Endothelial cell of umbilical vein (primary cell): ENCODE data around the gene KIAA1671. TPM values are rescaled to one million over a fixed set of nuclear protein-coding genes. Genes with fewer than 3 reads are reported as not detected.

Experiments used
- BruUV-seq: library from RNA; stranded (reverse); fragments of 400-500 nt; replicated peaks from 2 replicates; lab custom pipeline; 2021; lab: Mats Ljungman, UMichigan
- CTCF ChIA-PET: fragments of 300-600, 350-600 bp; sonication (Branson Sonifier 250); formaldehyde crosslinking; loops from one replicate; lab custom pipeline; 2021; ENCODE audit warnings: antibody characterized with exemption, inconsistent platforms; lab: Charles Lee
- POLR2A ChIA-PET: fragments of 300-600, 350-600 bp; sonication (Branson Sonifier 250); formaldehyde crosslinking; loops from one replicate; lab custom pipeline; 2021; ENCODE audit warnings: antibody characterized with exemption, inconsistent platforms; lab: Charles Lee
- DNase-seq: peaks from one replicate; pipeline ENCODE4 v3.0.0-alpha.2; 2011; ENCODE audit warnings: low read depth, low spot score
- FAIRE-seq: peaks from 2 replicates; lab custom pipeline; 2011; peaks lifted over from hg19 to GRCh38; lab: Jason Lieb, UNC
- H2AFZ ChIP-seq: 2 replicates; pipeline ENCODE4 v1.6.0; 2012; ENCODE audit warnings: low read depth, low read length, control low read depth, inconsistent platforms
- H3K27ac ChIP-seq: 2 replicates; pipeline ENCODE4 v1.5.1; 2011; ENCODE audit warnings: low read depth, mild to moderate bottlenecking, control low read depth, low read length, moderate library complexity; ENCODE audit not compliant: insufficient read depth
- H3K27me3 ChIP-seq, 2 experiments: 2 replicates each; pipeline versions ENCODE4 v1.6.0 to v1.6.1; 2011; ENCODE audit warnings: low read length in 2 of 2, mixed read lengths in 1 of 2; ENCODE audit not compliant: control insufficient read depth in 2 of 2, insufficient read depth in 2 of 2
- H3K36me3 ChIP-seq, 2 experiments: 2 replicates in 1 of 2; 3 replicates in 1 of 2; pipeline ENCODE4 v1.5.1; 2011; ENCODE audit warnings: low read length in 2 of 2, mild to moderate bottlenecking in 1 of 2, moderate library complexity in 1 of 2; ENCODE audit not compliant: control insufficient read depth in 2 of 2, insufficient read depth in 2 of 2; ENCODE audit errors: extremely low read depth in 1 of 2
- H3K4me1 ChIP-seq: 3 replicates; pipeline ENCODE4 v1.5.1; 2011; ENCODE audit warnings: mild to moderate bottlenecking, low read length; ENCODE audit not compliant: control insufficient read depth, insufficient read depth; ENCODE audit errors: extremely low read depth
- H3K4me2 ChIP-seq: 2 replicates; pipeline ENCODE4 v1.6.1; 2011; ENCODE audit warnings: low read length, control low read depth, mixed read lengths; ENCODE audit not compliant: insufficient read depth
- H3K4me3 ChIP-seq, 3 experiments: fragments of 200-600 bp in 1 of 3; sonication (generic), shearing (Covaris generic) in 1 of 3; replicated peaks in 1 of 3; 2 replicates each; pipeline ENCODE4 v1.5.1; 2011 to 2016; ENCODE audit warnings: control low read depth in 3 of 3, low read length in 3 of 3, mild to moderate bottlenecking in 2 of 3, inconsistent platforms in 1 of 3, low read depth in 1 of 3, moderate library complexity in 1 of 3; ENCODE audit not compliant: insufficient read depth in 1 of 3
- H3K79me2 ChIP-seq: 2 replicates; pipeline ENCODE4 v1.6.0; 2012; ENCODE audit warnings: low read length, inconsistent platforms; ENCODE audit not compliant: control insufficient read depth, insufficient read depth
- H3K9ac ChIP-seq: replicated peaks from 2 replicates; pipeline ENCODE3; 2011; ENCODE audit warnings: low read length, control low read depth; ENCODE audit not compliant: insufficient read depth; ENCODE audit errors: extremely low read depth
- H3K9me1 ChIP-seq: replicated peaks from 3 replicates; pipeline ENCODE4 v1.6.0; 2011; ENCODE audit warnings: mild to moderate bottlenecking, low read length; ENCODE audit not compliant: control insufficient read depth, insufficient read depth; ENCODE audit errors: extremely low read depth
- H3K9me3 ChIP-seq: replicated peaks from 2 replicates; pipeline ENCODE4 v1.5.1; 2012; ENCODE audit warnings: low read length, inconsistent platforms; ENCODE audit not compliant: control insufficient read depth, insufficient read depth
- H4K20me1 ChIP-seq: replicated peaks from 2 replicates; pipeline ENCODE3; 2011; ENCODE audit warnings: mild to moderate bottlenecking, low read length; ENCODE audit not compliant: control insufficient read depth, insufficient read depth; ENCODE audit errors: extremely low read depth
- CTCF ChIP-seq, 2 donors: IDR thresholded peaks; 1 replicate in 1 of 2; 2 replicates in 1 of 2; pipeline ENCODE4 v1.5.1; 2011; ENCODE audit warnings: low read length in 2 of 2, mild to moderate bottlenecking in 2 of 2, moderate library complexity in 2 of 2, control low read depth in 1 of 2, inconsistent platforms in 1 of 2, low read depth in 1 of 2; ENCODE audit not compliant: insufficient read depth in 1 of 2; ENCODE audit errors: extremely low read depth in 1 of 2
- EZH2 ChIP-seq: IDR thresholded peaks from 2 replicates; pipeline ENCODE4 v1.6.1; 2012; ENCODE audit warnings: borderline replicate concordance, low read depth, mild to moderate bottlenecking, moderate library complexity, low read length, inconsistent platforms; ENCODE audit not compliant: severe bottlenecking
- FOS ChIP-seq: IDR thresholded peaks from 2 replicates; pipeline ENCODE4 v1.6.1; 2011; ENCODE audit warnings: mild to moderate bottlenecking, low read length, moderate library complexity, borderline replicate concordance; ENCODE audit not compliant: insufficient read depth
- GATA2 ChIP-seq: IDR thresholded peaks from 2 replicates; pipeline ENCODE4 v1.7.0; 2011; ENCODE audit warnings: low read depth, mild to moderate bottlenecking, moderate library complexity, mixed read lengths, low read length; ENCODE audit not compliant: insufficient read length, insufficient read depth
- JUN ChIP-seq: IDR thresholded peaks from 2 replicates; pipeline ENCODE4 v1.6.1; 2011; ENCODE audit warnings: borderline replicate concordance, low read depth; ENCODE audit not compliant: insufficient read length, insufficient read depth
- MYC ChIP-seq: IDR thresholded peaks from one replicate; pipeline ENCODE4 v1.6.1; 2011; ENCODE audit warnings: mild to moderate bottlenecking, low read depth, low read length
- POLR2A ChIP-seq: IDR thresholded peaks from 2 replicates; pipeline ENCODE4 v1.6.1; 2012; ENCODE audit warnings: low read depth, mild to moderate bottlenecking, control low read depth, low read length
- POLR2AphosphoS5 ChIP-seq: IDR thresholded peaks from 2 replicates; pipeline ENCODE4 v1.6.1; 2012; ENCODE audit warnings: low read depth, mild to moderate bottlenecking, control low read depth, low read length, moderate library complexity; ENCODE audit not compliant: insufficient read depth
- dilution Hi-C: fragments of 300-500 bp; cut with MboI; formaldehyde crosslinking; loops from one replicate; pipeline ENCODE4 v1.15.0; 2019; ENCODE audit warnings: low sequenced_read_pairs; ENCODE audit not compliant: extremely low pct_ligation_motif_present
- intact Hi-C: fragments of 100-400 bp; cut with micrococcal nuclease; formaldehyde crosslinking; loops from one replicate; pipeline ENCODE4 v1.10.0; 2022
- polyA plus RNA-seq, 4 experiments: library from polyadenylated mRNA; depleted of rRNA in 3 of 4; stranded (reverse) in 3 of 4; unstranded in 1 of 4; fragments of >200 nt; gene quantifications; 2 replicates each; pipeline versions ENCODE4 v1.2.1 to v1.2.3, GENCODE V29; 2011 to 2012; ENCODE audit warnings: missing spikeins in 1 of 4
- total RNA-seq: library from RNA; stranded (reverse); gene quantifications from 2 replicates; pipeline ENCODE4 v1.2.3, GENCODE V29; 2021
- TF ChIP-seq, protein P1 (sequence below): IDR thresholded peaks from 2 replicates; pipeline ENCODE4 v1.6.1; 2011; ENCODE audit not compliant: insufficient read depth, insufficient read length

KIAA1671 gene
- total and polyA plus RNA-seq, 2 donors (not counting 3 experiments of a cell fraction or from before 2014, with no cell fraction given), result 23.1 to 85.1 TPM

GRCh38 chr22:25167082-25167481 lies 214.6 kb downstream of the KIAA1671 start:
- no peaks in the 10 kb centered on the region for H3K9me3 ChIP-seq
- no TSS peak for BruUV-seq
- dilution Hi-C loops (no loop called here), intact Hi-C loops (no loop called here)
- ChIA-PET POLR2A (interaction anchor here (0.6 kb wide), 1 partner anchor 10 kb away, joined by 3 read pairs; no protein-coding TSS in a partner anchor), CTCF (interaction anchor here (0.9 to 2.6 kb wide), 2 partner anchors 56 to 86 kb away, joined by 3 to 11 read pairs; no protein-coding TSS in a partner anchor)
- no peak overlapping the region for H2AFZ ChIP-seq
- no peak overlapping the region for H3K9ac ChIP-seq
- no peak overlapping the region for H3K4me2 ChIP-seq
- no peaks in the 10 kb centered on the region for H3K9me1 ChIP-seq
- FAIRE-seq, result no peak
- no peaks in the 10 kb centered on the region for H3K79me2 ChIP-seq
- TF ChIP-seq, protein P1, sequence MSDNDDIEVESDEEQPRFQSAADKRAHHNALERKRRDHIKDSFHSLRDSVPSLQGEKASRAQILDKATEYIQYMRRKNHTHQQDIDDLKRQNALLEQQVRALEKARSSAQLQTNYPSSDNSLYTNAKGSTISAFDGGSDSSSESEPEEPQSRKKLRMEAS, result no peak
- TF ChIP-seq POLR2A (no peak), MYC (no peak), CTCF (IDR thresholded peaks at IDR 0.05; ENCODE audit: extremely low read depth in 1 of 2, insufficient read depth in 1 of 2, low read depth in 1 of 2, low read length in 2 of 2) (no peak), FOS (no peak), POLR2AphosphoS5 (no peak), JUN (no peak), GATA2 (no peak), EZH2 (no peak)
- H3K27me3 ChIP-seq, result no peaks in the 10 kb centered on the region
- H3K36me3 ChIP-seq, result no peaks in the 10 kb centered on the region
- H3K27ac ChIP-seq, result no peak overlapping the region
- no peak for DNase-seq
- H3K4me1 ChIP-seq, result no peaks in the 10 kb centered on the region
- H3K4me3 ChIP-seq, result no peak overlapping the region
- no peaks in the 10 kb centered on the region for H4K20me1 ChIP-seq
